Tibial nerve (tissue), 4 donors: Measurements from ENCODE around the gene HSFX1. TPM values are rescaled to one million over a fixed set of nuclear protein-coding genes. Genes with fewer than 3 reads are reported as not detected.
"Not testable (repeated sequence)": the region's sequence is repeated elsewhere in the genome, so short reads cannot be mapped to it uniquely, and the experiment has no call there.

Source experiments
- DNase-seq, 2 donors: peaks; one replicate each; pipeline ENCODE4 v3.0.0-alpha.2; 2019; ENCODE audit warnings: low spot score in 2 of 2
- H3K27ac ChIP-seq, 4 donors: fragments of 200-600 bp; sonication (generic) in 3 of 4; one replicate each; pipeline ENCODE4 v1.5.1; 2017 to 2019; ENCODE audit warnings: mild to moderate bottlenecking in 1 of 4
- H3K27me3 ChIP-seq, 2 donors: fragments of 200-600 bp; sonication (generic) in 1 of 2; one replicate each; pipeline versions ENCODE4 v1.5.1 to v1.6.0; 2017 to 2019
- H3K36me3 ChIP-seq, 3 donors: fragments of 200-600 bp; sonication (generic); one replicate each; pipeline ENCODE4 v1.5.1; 2018 to 2019
- H3K4me1 ChIP-seq, 4 donors: fragments of 200-600 bp; sonication (generic) in 3 of 4; one replicate each; pipeline ENCODE4 v1.5.1; 2017 to 2019
- H3K4me3 ChIP-seq, 4 donors: fragments of 200-600 bp; sonication (generic) in 3 of 4; one replicate each; pipeline ENCODE4 v1.5.1; 2017 to 2019; ENCODE audit warnings: mild to moderate bottlenecking in 1 of 4, moderate library complexity in 1 of 4
- H3K9me3 ChIP-seq, 4 donors: fragments of 200-600 bp; sonication (generic) in 3 of 4; one replicate each; pipeline ENCODE4 v1.5.1; 2017 to 2019
- EP300 ChIP-seq, 2 donors: sonication (generic); formaldehyde crosslinking; IDR thresholded peaks; one replicate each; pipeline ENCODE4 v1.6.1; 2017; ENCODE audit warnings: antibody characterized with exemption in 2 of 2, mild to moderate bottlenecking in 1 of 2
- POLR2A ChIP-seq, 2 donors: fragments of 450-650 bp; IDR thresholded peaks; one replicate each; pipeline ENCODE4 v1.6.1; 2017; ENCODE audit warnings: antibody characterized with exemption in 2 of 2, mild to moderate bottlenecking in 2 of 2, moderate library complexity in 2 of 2
- WGBS, 2 donors: methylation state at CpG; one replicate each; pipeline ENCODE4 v1.1.5; 2018; 5-methylcytosine and 5-hydroxymethylcytosine counted together
- total RNA-seq, 4 donors: library from RNA; depleted of rRNA; stranded (reverse); fragments of >200 nt; gene quantifications; one replicate each; pipeline ENCODE4 v1.1.0, GENCODE V29; 2016
- TF ChIP-seq, protein P1 (sequence below), 5 experiments: fragments of 200-600 bp in 3 of 5; fragments of 450-650 bp in 2 of 5; sonication (generic) in 3 of 5; IDR thresholded peaks; one replicate each; pipeline ENCODE4 v1.5.1; 2016 to 2019; ENCODE audit warnings: antibody characterized with exemption in 5 of 5, mild to moderate bottlenecking in 3 of 5, moderate library complexity in 2 of 5

Gene HSFX1
- total RNA-seq, result 1 to 10 TPM; 1.4 to 3.0 (median 2.0) TPM

DNA sequence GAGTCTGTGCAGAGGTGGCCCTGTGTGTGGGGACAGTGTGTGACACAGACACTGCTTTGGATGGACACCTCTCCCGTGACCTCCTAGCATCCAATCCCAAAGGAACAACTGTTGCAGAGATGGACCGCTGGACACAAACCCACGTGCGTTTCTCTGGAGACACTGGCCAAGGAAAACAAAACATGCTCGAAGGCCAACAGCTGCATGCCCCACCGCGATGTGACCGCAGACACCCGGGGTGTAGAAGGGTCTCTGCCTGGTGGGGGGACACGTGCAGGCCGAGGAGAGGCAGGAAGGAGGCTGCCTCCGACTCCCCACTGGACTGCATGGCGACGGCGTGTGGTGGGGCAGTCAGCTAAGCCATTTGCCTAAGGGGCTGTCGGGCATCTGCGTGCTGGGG is at the start of gene HSFX1:
Gene HSFX1, plus strand, starts transcription at position 301 of the 400 bp plus-strand sequence. CDS start 614 bp downstream, outside the sequence.
- not testable (repeated sequence) for DNase-seq, H3K27ac ChIP-seq, H3K4me1 ChIP-seq, H3K4me3 ChIP-seq, H3K9me3 ChIP-seq, H3K36me3 ChIP-seq, H3K27me3 ChIP-seq
- WGBS, 2 donors, result no CpG with 5 or more reads among the region's 17 CpGs

DNA sequence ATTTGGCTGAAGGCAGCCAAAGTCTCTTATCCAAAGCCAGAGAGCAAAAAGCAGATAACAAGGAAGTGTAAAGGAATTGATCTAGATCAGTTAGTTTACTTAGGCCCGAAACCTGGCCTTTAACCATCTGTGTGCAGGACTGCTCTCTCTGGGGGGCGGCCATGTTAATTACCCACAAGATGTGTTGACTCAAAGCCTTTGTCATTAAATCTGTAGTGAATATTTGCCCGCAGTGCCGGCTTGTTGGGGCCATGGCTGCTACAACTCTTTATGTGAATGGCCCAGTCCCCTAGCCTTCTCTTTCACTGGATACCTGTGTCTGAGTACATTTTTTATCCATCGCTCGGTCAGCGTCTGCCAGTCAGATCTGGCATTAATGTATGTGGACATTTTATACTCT is 46.6 kb upstream of the HSFX1 start:
- H3K36me3 ChIP-seq, H3K9me3 ChIP-seq, H3K27me3 ChIP-seq, DNase-seq, H3K4me3 ChIP-seq, H3K27ac ChIP-seq, H3K4me1 ChIP-seq: not testable (repeated sequence)
- WGBS, 2 donors, result 65% methylated on average over 3 of the region's 7 CpGs; no CpG with 5 or more reads in 1 of the 2 donors

- not testable (repeated sequence) for H3K27me3 ChIP-seq, H3K4me3 ChIP-seq, H3K9me3 ChIP-seq, H3K36me3 ChIP-seq, DNase-seq, H3K27ac ChIP-seq, H3K4me1 ChIP-seq
- no CpG with 5 or more reads among the region's 6 CpGs for WGBS, 2 donors
These were observed 31.6 kb upstream of the HSFX1 start for GRCh38 chrX:149742269-149742668.

- H3K27me3 ChIP-seq, H3K36me3 ChIP-seq, H3K27ac ChIP-seq, DNase-seq, H3K4me1 ChIP-seq, H3K9me3 ChIP-seq, H3K4me3 ChIP-seq: not testable (repeated sequence)
- 100% methylated on average over 1 of the region's 6 CpGs; no CpG with 5 or more reads in 1 of the 2 donors for WGBS, 2 donors
These were observed 27.4 kb upstream of the HSFX1 start for GRCh38 chrX:149746390-149747007.

- WGBS, 2 donors, result 77 to 91% methylated on average over 5 to 7 of the region's 8 CpGs
- no peaks in the 10 kb centered on the region for H3K36me3 ChIP-seq
- TF ChIP-seq, protein P1, sequence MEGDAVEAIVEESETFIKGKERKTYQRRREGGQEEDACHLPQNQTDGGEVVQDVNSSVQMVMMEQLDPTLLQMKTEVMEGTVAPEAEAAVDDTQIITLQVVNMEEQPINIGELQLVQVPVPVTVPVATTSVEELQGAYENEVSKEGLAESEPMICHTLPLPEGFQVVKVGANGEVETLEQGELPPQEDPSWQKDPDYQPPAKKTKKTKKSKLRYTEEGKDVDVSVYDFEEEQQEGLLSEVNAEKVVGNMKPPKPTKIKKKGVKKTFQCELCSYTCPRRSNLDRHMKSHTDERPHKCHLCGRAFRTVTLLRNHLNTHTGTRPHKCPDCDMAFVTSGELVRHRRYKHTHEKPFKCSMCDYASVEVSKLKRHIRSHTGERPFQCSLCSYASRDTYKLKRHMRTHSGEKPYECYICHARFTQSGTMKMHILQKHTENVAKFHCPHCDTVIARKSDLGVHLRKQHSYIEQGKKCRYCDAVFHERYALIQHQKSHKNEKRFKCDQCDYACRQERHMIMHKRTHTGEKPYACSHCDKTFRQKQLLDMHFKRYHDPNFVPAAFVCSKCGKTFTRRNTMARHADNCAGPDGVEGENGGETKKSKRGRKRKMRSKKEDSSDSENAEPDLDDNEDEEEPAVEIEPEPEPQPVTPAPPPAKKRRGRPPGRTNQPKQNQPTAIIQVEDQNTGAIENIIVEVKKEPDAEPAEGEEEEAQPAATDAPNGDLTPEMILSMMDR (IDR thresholded peaks at IDR 0.05), result no peak
- TF ChIP-seq EP300 (IDR thresholded peaks at IDR 0.05), result no peak
- TF ChIP-seq POLR2A (IDR thresholded peaks at IDR 0.05), result no peak
- H3K4me3 ChIP-seq, result no peak overlapping the region
- H3K4me1 ChIP-seq, result no peaks in the 10 kb centered on the region
- H3K27me3 ChIP-seq, result peaks cover 0 to 4% of the 10 kb centered on the region in 2 donors
- H3K27ac ChIP-seq, result no peak overlapping the region
- no peak for DNase-seq
- no peaks in the 10 kb centered on the region for H3K9me3 ChIP-seq
These were observed 16.4 kb upstream of the HSFX1 start for GRCh38 chrX:149757206-149758067.

- Histone ChIP-seq H3K36me3 (no peaks in the 10 kb centered on the region), H3K27me3 (peaks cover 0 to 4% of the 10 kb centered on the region in 2 donors), H3K9me3 (no peaks in the 10 kb centered on the region), H3K4me1 (no peaks in the 10 kb centered on the region), H3K4me3 (no peak overlapping the region), H3K27ac (no peak overlapping the region)
- DNase-seq, result no peak
- TF ChIP-seq EP300 (IDR thresholded peaks at IDR 0.05) (no peak), POLR2A (IDR thresholded peaks at IDR 0.05) (no peak)
- TF ChIP-seq, protein P1 (IDR thresholded peaks at IDR 0.05), result no peak
- whole genome bisulfite sequencing, 2 donors, result 86 to 94% methylated on average over 9 to 18 of the region's 18 CpGs
These were observed 15.7 kb upstream of the HSFX1 start for GRCh38 chrX:149758068-149758714.

GRCh38 chrX:149758715-149759078 is 15.2 kb upstream of the HSFX1 start:
- 86% methylated on average over 5 of the region's 17 CpGs; no CpG with 5 or more reads in 1 of the 2 donors for WGBS, 2 donors
- not testable (repeated sequence) for H3K36me3 ChIP-seq, H3K27ac ChIP-seq, H3K4me1 ChIP-seq, H3K9me3 ChIP-seq, H3K4me3 ChIP-seq, H3K27me3 ChIP-seq, DNase-seq
